Upper lobe of right lung (tissue), 1 donor: ENCODE results near the gene MCMBP. TPM values are rescaled to one million over a fixed set of nuclear protein-coding genes. Genes with fewer than 3 reads are reported as not detected.
"Not testable (repeated sequence)": the region's sequence is repeated elsewhere in the genome, so short reads cannot be mapped to it uniquely, and the experiment has no call there.

Source experiments
- ATAC-seq: fragments of 200-7000 bp; cut with Tn5 transposase; one replicate; pipeline ENCODE4 v1.9.1; 2020; ENCODE audit warnings: mild to moderate bottlenecking, moderate library complexity
- DNase-seq: peaks from one replicate; pipeline ENCODE4 v3.0.0-alpha.2; 2020
- H3K27ac ChIP-seq: fragments of 200-600 bp; one replicate; pipeline ENCODE4 v1.8.0; 2022
- H3K27me3 ChIP-seq: fragments of 200-600 bp; one replicate; pipeline ENCODE4 v1.8.0; 2022; ENCODE audit warnings: mild to moderate bottlenecking
- H3K36me3 ChIP-seq: fragments of 200-600 bp; one replicate; pipeline ENCODE4 v1.8.0; 2022
- H3K4me1 ChIP-seq: fragments of 200-600 bp; one replicate; pipeline ENCODE4 v1.8.0; 2022
- H3K4me3 ChIP-seq: fragments of 200-600 bp; one replicate; pipeline ENCODE4 v1.8.0; 2022; ENCODE audit warnings: mild to moderate bottlenecking
- H3K9me3 ChIP-seq: fragments of 200-600 bp; one replicate; pipeline ENCODE4 v1.8.0; 2022
- intact Hi-C: fragments of 100-400 bp; cut with DNase I; formaldehyde crosslinking; loops from one replicate; pipeline ENCODE4 v1.11.0; 2022
- total RNA-seq: library from RNA; stranded (reverse); fragmentation: NEBNext Ultra II Directional; extraction: Animal tissue kit (Norgen Biotek cat#: 25700); gene quantifications from one replicate; pipeline ENCODE4 v1.2.1, GENCODE V29; 2021
- TF ChIP-seq, protein P1 (sequence below): fragments of 200-600 bp; IDR thresholded peaks from one replicate; pipeline ENCODE4 v1.8.0; 2022; ENCODE audit warnings: antibody characterized with exemption
- donor health status: DM: no; HTN: yes; CAD: no; lungs with severe emphysema.

Gene MCMBP
- total RNA-seq, 1 donor from 2014 or later: 54.7 TPM

GRCh38 chr10:119908166-119908565 lies 35.5 kb upstream of the MCMBP start:
- intact Hi-C loops: no loop called here
- H3K9me3 ChIP-seq: no peaks in the 10 kb centered on the region
- no peak overlapping the region for H3K4me3 ChIP-seq
- ATAC-seq: no peak
- H3K36me3 ChIP-seq: peaks cover 97% of the 10 kb centered on the region
- no peak overlapping the region for H3K27ac ChIP-seq
- DNase-seq: no peak
- H3K4me1 ChIP-seq: no peaks in the 10 kb centered on the region
- TF ChIP-seq, protein P1, sequence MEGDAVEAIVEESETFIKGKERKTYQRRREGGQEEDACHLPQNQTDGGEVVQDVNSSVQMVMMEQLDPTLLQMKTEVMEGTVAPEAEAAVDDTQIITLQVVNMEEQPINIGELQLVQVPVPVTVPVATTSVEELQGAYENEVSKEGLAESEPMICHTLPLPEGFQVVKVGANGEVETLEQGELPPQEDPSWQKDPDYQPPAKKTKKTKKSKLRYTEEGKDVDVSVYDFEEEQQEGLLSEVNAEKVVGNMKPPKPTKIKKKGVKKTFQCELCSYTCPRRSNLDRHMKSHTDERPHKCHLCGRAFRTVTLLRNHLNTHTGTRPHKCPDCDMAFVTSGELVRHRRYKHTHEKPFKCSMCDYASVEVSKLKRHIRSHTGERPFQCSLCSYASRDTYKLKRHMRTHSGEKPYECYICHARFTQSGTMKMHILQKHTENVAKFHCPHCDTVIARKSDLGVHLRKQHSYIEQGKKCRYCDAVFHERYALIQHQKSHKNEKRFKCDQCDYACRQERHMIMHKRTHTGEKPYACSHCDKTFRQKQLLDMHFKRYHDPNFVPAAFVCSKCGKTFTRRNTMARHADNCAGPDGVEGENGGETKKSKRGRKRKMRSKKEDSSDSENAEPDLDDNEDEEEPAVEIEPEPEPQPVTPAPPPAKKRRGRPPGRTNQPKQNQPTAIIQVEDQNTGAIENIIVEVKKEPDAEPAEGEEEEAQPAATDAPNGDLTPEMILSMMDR: no peak
- H3K27me3 ChIP-seq: no peaks in the 10 kb centered on the region

DNA sequence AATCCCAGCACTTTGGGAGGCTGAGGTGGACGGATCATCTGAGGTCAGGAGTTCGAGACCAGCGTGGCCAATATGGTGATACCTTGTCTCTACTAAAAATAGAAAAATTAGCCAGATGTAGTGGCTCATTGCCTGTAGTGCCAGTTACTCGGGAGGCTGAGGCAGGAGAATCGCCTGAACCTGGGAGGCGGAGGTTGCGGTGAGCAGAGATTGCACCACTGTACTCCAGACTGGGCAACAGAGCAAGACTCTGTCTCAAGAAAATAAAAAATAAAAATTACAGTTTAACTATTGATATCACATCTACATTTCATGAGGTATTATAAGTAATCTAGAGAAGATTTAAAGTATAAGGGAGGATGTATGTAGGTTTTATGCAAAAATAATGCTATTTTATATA lies 35.1 kb upstream of the MCMBP start:
- H3K27me3 ChIP-seq, intact Hi-C loops, ATAC-seq, H3K4me3 ChIP-seq, H3K9me3 ChIP-seq, H3K27ac ChIP-seq, DNase-seq, H3K4me1 ChIP-seq: not testable (repeated sequence)
- peaks cover 97% of the 10 kb centered on the region for H3K36me3 ChIP-seq

DNA sequence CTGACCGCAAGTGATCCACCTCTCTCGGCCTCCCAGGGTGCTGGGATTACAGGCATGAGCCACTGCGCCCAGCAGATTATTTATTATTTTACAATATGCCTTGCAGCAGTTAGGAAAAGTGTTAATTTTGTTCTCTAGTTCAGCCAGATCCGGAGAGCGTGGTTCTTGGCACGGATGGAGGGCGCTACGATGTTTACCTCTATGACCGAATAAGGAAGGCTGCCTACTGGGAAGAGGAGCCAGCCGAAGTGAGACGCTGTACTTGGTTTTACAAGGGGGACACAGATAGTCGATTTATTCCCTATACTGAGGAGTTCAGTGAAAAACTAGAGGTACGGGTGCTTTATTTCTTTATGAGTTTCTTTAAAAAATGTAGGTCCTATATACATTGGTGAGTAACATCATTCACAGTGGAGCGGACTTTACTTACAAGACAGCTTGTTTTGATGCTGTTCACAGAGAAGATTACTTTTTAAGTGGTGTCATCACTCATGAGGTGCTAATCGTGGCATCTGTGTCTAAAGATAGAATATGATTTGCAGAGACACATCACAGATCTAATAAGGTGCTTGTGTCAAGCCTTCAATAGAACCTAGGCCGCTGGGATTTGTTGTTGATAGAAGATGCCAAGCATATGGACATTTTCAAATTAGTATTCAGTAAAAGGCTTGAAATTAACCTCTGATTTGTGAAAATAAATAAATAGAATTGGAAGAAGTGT lies 31.5 kb upstream of the MCMBP start:
- Histone ChIP-seq H3K4me3 (no peak overlapping the region), H3K9me3 (no peaks in the 10 kb centered on the region), H3K4me1 (peaks cover 6% of the 10 kb centered on the region), H3K27ac (no peak overlapping the region), H3K36me3 (peaks cover 80% of the 10 kb centered on the region), H3K27me3 (no peaks in the 10 kb centered on the region)
- TF ChIP-seq, protein P1: no peak
- no peak for DNase-seq
- ATAC-seq: no peak
- intact Hi-C loops: no loop called here

DNA sequence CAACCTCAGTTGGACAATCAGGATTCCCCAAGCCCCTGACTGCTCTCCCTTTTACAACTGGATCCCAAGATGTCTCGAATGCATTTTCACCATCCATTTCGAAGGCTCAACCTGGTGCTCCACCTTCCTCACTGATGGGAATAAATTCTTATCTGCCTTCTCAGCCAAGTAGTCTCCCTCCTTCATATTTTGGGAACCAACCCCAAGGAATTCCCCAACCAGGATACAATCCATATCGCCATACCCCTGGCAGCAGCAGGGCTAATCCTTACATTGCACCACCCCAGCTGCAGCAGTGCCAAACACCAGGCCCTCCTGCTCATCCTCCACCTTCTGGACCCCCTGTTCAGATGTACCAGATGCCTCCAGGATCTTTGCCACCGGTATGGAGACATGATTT lies 25.9 kb upstream of the MCMBP start:
- Histone ChIP-seq H3K4me3 (no peak overlapping the region), H3K4me1 (peaks cover 45% of the 10 kb centered on the region), H3K36me3 (peaks cover 37% of the 10 kb centered on the region), H3K9me3 (no peaks in the 10 kb centered on the region), H3K27me3 (no peaks in the 10 kb centered on the region), H3K27ac (no peak overlapping the region)
- intact Hi-C loops: no loop called here
- DNase-seq: no peak
- TF ChIP-seq, protein P1: no peak
- ATAC-seq: no peak

- H3K36me3 ChIP-seq: peaks cover 22% of the 10 kb centered on the region
- ATAC-seq: peak; percentile 51
- TF ChIP-seq, protein P1: no peak
- peak; percentile 85 for DNase-seq
- no peaks in the 10 kb centered on the region for H3K9me3 ChIP-seq
- no peaks in the 10 kb centered on the region for H3K27me3 ChIP-seq
- no peak overlapping the region for H3K4me3 ChIP-seq
- H3K4me1 ChIP-seq: peaks cover 48% of the 10 kb centered on the region
- H3K27ac ChIP-seq: no peak overlapping the region
- intact Hi-C loops: no loop called here
Measured at GRCh38 chr10:119896937-119897770, 24.5 kb upstream of the MCMBP start.

DNA sequence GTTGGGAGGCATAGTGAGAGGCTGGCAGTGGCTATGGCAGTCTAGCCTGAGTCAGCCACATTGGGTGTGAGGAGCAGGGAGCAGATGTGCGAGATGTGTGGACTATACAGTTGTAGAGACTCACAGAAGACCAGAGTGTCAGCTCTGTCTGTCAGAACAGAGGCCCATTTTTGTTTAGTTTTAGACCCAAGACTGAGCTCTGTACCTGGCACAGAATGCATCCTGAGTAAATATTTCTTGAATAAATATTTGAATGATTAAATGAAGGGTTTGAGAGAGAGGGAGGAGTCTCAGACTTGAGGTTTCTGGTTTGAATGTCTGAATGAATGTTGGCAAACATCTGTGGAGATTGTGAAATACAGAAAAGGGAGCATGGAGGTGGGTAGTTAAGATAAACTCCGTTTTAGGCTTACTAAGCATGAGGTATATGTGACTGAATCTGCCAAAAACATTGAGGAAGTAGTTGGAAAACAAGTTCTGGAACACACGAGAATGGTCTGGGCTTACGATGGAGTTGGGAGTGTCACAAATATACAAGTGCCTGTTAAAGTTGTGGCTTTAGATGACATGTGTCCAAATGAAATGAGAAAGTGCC lies 23.5 kb upstream of the MCMBP start:
- Histone ChIP-seq H3K27ac (peak overlapping the region; percentile 48), H3K4me1 (peaks cover 48% of the 10 kb centered on the region), H3K9me3 (no peaks in the 10 kb centered on the region), H3K36me3 (peaks cover 20% of the 10 kb centered on the region), H3K27me3 (no peaks in the 10 kb centered on the region), H3K4me3 (no peak overlapping the region)
- TF ChIP-seq, protein P1: no peak
- ATAC-seq (peak; percentile 37), DNase-seq (no peak)
- intact Hi-C loops: no loop called here
